ENCODE data around the gene BCL2. TPM values are rescaled to one million over a fixed set of nuclear protein-coding genes. Genes with fewer than 3 reads are reported as not detected.

BCL2 gene
- total and polyA plus RNA-seq, 9 of the 15 experiments (the other 6 are each of a cell fraction or from before 2014, with no cell fraction given) = 0.10 to 1.1 (median 0.65) TPM

- TF ChIP-seq ZHX1 (conservative IDR thresholded peaks at IDR 0.05; ENCODE audit: low read length) (no peak), SP1 (CRISPR knock-in tag; IDR thresholded peaks at IDR 0.05) (no peak), HOXB6 (CRISPR knock-in tag; IDR thresholded peaks at IDR 0.05; ENCODE audit: borderline replicate concordance) (no peak), NEUROD1 (IDR thresholded peaks at IDR 0.05; ENCODE audit: borderline replicate concordance, low read depth, low read length, partially characterized antibody) (no peak), CREB5 (CRISPR knock-in tag; IDR thresholded peaks at IDR 0.05) (no peak)
Observed at GRCh38 chr18:63244607-63245006, 75.0 kb downstream of the BCL2 start (continued).

GRCh38 chr18:63241760-63242159 lies 77.8 kb downstream of the BCL2 start:
- CTCF ChIA-PET (ENCODE audit: low intra/inter-chr PET ratio) = no interaction called here
- POLR2A ChIA-PET = no interaction called here
- no peak for DNase-seq (ENCODE audit: extremely low read depth in 1 of 4, low spot score in 3 of 4)
- Histone ChIP-seq H3K9me1 (ENCODE audit: control insufficient read depth, insufficient read depth, low read length) (no peaks in the 10 kb centered on the region), H3K4me1 (replicated peaks in 1 of 2; ENCODE audit: control insufficient read depth in 2 of 2, insufficient read depth in 2 of 2, low read length in 2 of 2) (no peaks in the 10 kb centered on the region), H4K20me1 (replicated peaks; ENCODE audit: control insufficient read depth, insufficient read depth, low read length) (no peaks in the 10 kb centered on the region), H3K27me3 (ENCODE audit: control insufficient read depth in 2 of 2, insufficient read depth in 2 of 2, low read length in 2 of 2) (no peaks in the 10 kb centered on the region), H3K9ac (ENCODE audit: insufficient read depth in 1 of 2, low read depth in 2 of 2, low read length in 2 of 2) (no peak overlapping the region), H3K27ac (ENCODE audit: extremely low read depth, low read depth, low read length) (no peak overlapping the region), H3K9me3 (replicated peaks; ENCODE audit: control insufficient read depth, insufficient read depth, low read depth, low read length) (no peaks in the 10 kb centered on the region), H3K4me3 (no peak overlapping the region), H3K79me2 (ENCODE audit: control insufficient read depth, insufficient read depth, low read length) (no peaks in the 10 kb centered on the region), H3K4me2 (ENCODE audit: insufficient read depth, low read length) (no peak overlapping the region), H2AFZ (ENCODE audit: low read depth, low read length) (no peak overlapping the region), H3K36me3 (ENCODE audit: control insufficient read depth, insufficient read depth, low read length) (no peaks in the 10 kb centered on the region)
- BruUV-seq (replicated peaks) = no TSS peak
- no peak for FAIRE-seq
- 33% methylated on average over 6 of the region's 7 CpGs for WGBS (ENCODE audit: insufficient coverage, low coverage, missing lambda C conversion rate)
- no peak for ATAC-seq
- intact Hi-C loops (cut with micrococcal nuclease) = no loop called here
- in situ Hi-C loops (cut with MboI) = no loop called here
- TF ChIP-seq REST (IDR thresholded peaks at IDR 0.05; ENCODE audit: borderline replicate concordance) = no peak
- TF ChIP-seq REST (CRISPR knock-in tag; IDR thresholded peaks at IDR 0.05; ENCODE audit: low read depth) = no peak
- no peak for TF ChIP-seq NELFE (IDR thresholded peaks at IDR 0.05; ENCODE audit: insufficient read depth, insufficient read length)
- no peak for TF ChIP-seq MTA3 (IDR thresholded peaks at IDR 0.05; ENCODE audit: borderline replicate concordance)
- TF ChIP-seq LEF1 (IDR thresholded peaks at IDR 0.05) = no peak

Data from K562 (cell line).